B cell (primary cell): ENCODE results near the gene WDR70. TPM values are rescaled to one million over a fixed set of nuclear protein-coding genes. Genes with fewer than 3 reads are reported as not detected.

Source experiments
- ATAC-seq: fragments of 200-7000 bp; cut with Tn5 transposase; one replicate; pipeline ENCODE4 v1.10.0; 2021; ENCODE audit warnings: low read depth, mild to moderate bottlenecking, moderate number of reproducible peaks, moderate library complexity
- CTCF ChIA-PET: fragments of 350-600 bp; sonication (Branson Sonifier 250); formaldehyde crosslinking; loops from one replicate; lab custom pipeline; 2021; ENCODE audit warnings: antibody characterized with exemption, inconsistent platforms; lab: Charles Lee
- POLR2A ChIA-PET: fragments of 350-600 bp; sonication (Branson Sonifier 250); formaldehyde crosslinking; loops from one replicate; lab custom pipeline; 2021; ENCODE audit warnings: antibody characterized with exemption; lab: Charles Lee
- DNase-seq: peaks from one replicate; pipeline ENCODE4 v3.0.0; 2013
- H2AFZ ChIP-seq: 2 replicates; pipeline ENCODE4 v1.6.1; 2012; ENCODE audit warnings: mild to moderate bottlenecking, low read depth, low read length; ENCODE audit not compliant: insufficient read depth, poor library complexity, severe bottlenecking
- H3K27ac ChIP-seq, 2 donors: 1 replicate in 1 of 2; 2 replicates in 1 of 2; pipeline ENCODE4 v1.5.1; 2012 to 2013; ENCODE audit warnings: low read length in 2 of 2, mild to moderate bottlenecking in 2 of 2, moderate library complexity in 1 of 2
- H3K27me3 ChIP-seq, 4 experiments: fragments of 200-600 bp in 1 of 4; sonication (generic) in 1 of 4; replicated peaks in 1 of 4; 1 replicate in 2 of 4; 2 replicates in 2 of 4; pipeline versions ENCODE4 v1.6.1 to v1.7.0; 2013 to 2016; ENCODE audit warnings: low read length in 3 of 4, mild to moderate bottlenecking in 2 of 4, mixed read lengths in 1 of 4, moderate library complexity in 1 of 4; ENCODE audit not compliant: insufficient read depth in 4 of 4, control insufficient read depth in 3 of 4; ENCODE audit errors: control extremely low read depth in 1 of 4
- H3K36me3 ChIP-seq, 2 experiments: replicated peaks in 1 of 2; 1 replicate in 1 of 2; 2 replicates in 1 of 2; pipeline versions ENCODE4 v1.6.1 to v1.7.1; 2013; ENCODE audit warnings: low read length in 1 of 2; ENCODE audit not compliant: insufficient read depth in 2 of 2, control insufficient read depth in 1 of 2; ENCODE audit errors: control extremely low read depth in 1 of 2, extremely low read depth in 1 of 2
- H3K4me1 ChIP-seq, 2 donors: fragments of 200-600 bp in 1 of 2; sonication (generic) in 1 of 2; 1 replicate in 1 of 2; 2 replicates in 1 of 2; pipeline versions ENCODE4 v1.5.1 to v1.6.1; 2013 to 2017; ENCODE audit warnings: low read length in 2 of 2; ENCODE audit not compliant: control insufficient read depth in 2 of 2, insufficient read depth in 2 of 2
- H3K4me2 ChIP-seq: replicated peaks from 2 replicates; pipeline ENCODE3; 2012; ENCODE audit warnings: mild to moderate bottlenecking, low read depth, low read length; ENCODE audit not compliant: poor library complexity, severe bottlenecking
- H3K4me3 ChIP-seq, 5 experiments: fragments of 200-600 bp in 1 of 5; sonication (generic) in 1 of 5; 1 replicate in 3 of 5; 2 replicates in 2 of 5; pipeline versions ENCODE4 v1.5.1 to v1.7.0; 2011 to 2016; ENCODE audit warnings: low read length in 4 of 5, mild to moderate bottlenecking in 4 of 5, low read depth in 2 of 5, control low read depth in 1 of 5, moderate library complexity in 1 of 5; ENCODE audit not compliant: insufficient read depth in 1 of 5; ENCODE audit errors: control extremely low read depth in 1 of 5, extremely low read depth in 1 of 5
- H3K79me2 ChIP-seq: fragments of 200-600 bp; sonication (generic); one replicate; pipeline ENCODE4 v1.6.0; 2016; ENCODE audit warnings: low read length; ENCODE audit not compliant: control insufficient read depth, insufficient read depth
- H3K9ac ChIP-seq: fragments of 200-600 bp; sonication (generic); 2 replicates; pipeline ENCODE4 v1.6.1; 2017; ENCODE audit warnings: mild to moderate bottlenecking, low read length, moderate library complexity
- H3K9me3 ChIP-seq, 3 donors: one replicate each; pipeline versions ENCODE4 v1.6.1 to v1.7.1; 2013; ENCODE audit warnings: low read length in 2 of 3; ENCODE audit not compliant: control insufficient read depth in 2 of 3, insufficient read depth in 1 of 3; ENCODE audit errors: control extremely low read depth in 1 of 3
- H4K20me1 ChIP-seq: 2 replicates; pipeline ENCODE4 v1.6.0; 2012; ENCODE audit warnings: mild to moderate bottlenecking, low read length; ENCODE audit not compliant: insufficient read depth, control insufficient read depth, poor library complexity, severe bottlenecking
- H3K27ac Mint-ChIP-seq: one replicate; pipeline ENCODE4 v1.8.0; 2021; ENCODE audit warnings: mixed read lengths
- H3K27me3 Mint-ChIP-seq: one replicate; pipeline ENCODE4 v1.8.0; 2021; ENCODE audit warnings: mixed read lengths
- H3K4me1 Mint-ChIP-seq: one replicate; pipeline ENCODE4 v1.8.0; 2021; ENCODE audit warnings: mixed read lengths
- H3K4me3 Mint-ChIP-seq: one replicate; pipeline ENCODE4 v1.8.0; 2021; ENCODE audit warnings: mixed read lengths
- H3K9me3 Mint-ChIP-seq: one replicate; pipeline ENCODE4 v1.8.0; 2022; ENCODE audit warnings: mixed read lengths; ENCODE audit not compliant: insufficient read depth
- EZH2 ChIP-seq: IDR thresholded peaks from 2 replicates; pipeline ENCODE4 v1.6.1; 2012; ENCODE audit warnings: borderline replicate concordance, low read depth, mild to moderate bottlenecking, moderate library complexity, low read length; ENCODE audit not compliant: insufficient read depth, poor library complexity, severe bottlenecking
- WGBS: methylation state at CpG from one replicate; pipeline ENCODE4 v1.1.5; 2013; ENCODE audit warnings: missing lambda C conversion rate; ENCODE audit not compliant: insufficient coverage; 5-methylcytosine and 5-hydroxymethylcytosine counted together
- intact Hi-C: fragments of 100-400 bp; cut with micrococcal nuclease; formaldehyde crosslinking; loops from one replicate; pipeline ENCODE4 v1.10.0; 2022
- polyA plus RNA-seq: library from polyadenylated mRNA; depleted of rRNA; stranded (reverse); fragments of >200 nt; gene quantifications from 2 replicates; pipeline ENCODE4 v1.2.3, GENCODE V29; 2012
- total RNA-seq, 2 donors: library from RNA; stranded (reverse); fragments of 120-200 nt in 1 of 2; gene quantifications; 1 replicate in 1 of 2; 2 replicates in 1 of 2; pipeline versions ENCODE4 v1.2.3 to v1.2.4, GENCODE V29; 2013 to 2022
- TF ChIP-seq, protein P1 (sequence below): fragments of 200-600 bp; IDR thresholded peaks from one replicate; pipeline ENCODE4 v1.8.0; 2022; ENCODE audit warnings: antibody characterized with exemption, mild to moderate bottlenecking

WDR70 gene
- total and polyA plus RNA-seq, 2 donors (not counting 1 experiment from before 2014, with no cell fraction given), result 12.8 to 46.8 TPM

GRCh38 chr5:37660319-37660718, 281.2 kb downstream of the WDR70 start:
- Mint-ChIP-seq H3K9me3 (no peaks in the 10 kb centered on the region), H3K4me3 (no peak overlapping the region), H3K27me3 (no peaks in the 10 kb centered on the region), H3K27ac (no peak overlapping the region), H3K4me1 (peaks cover 4% of the 10 kb centered on the region)
- no peaks in the 10 kb centered on the region for H3K4me1 ChIP-seq
- DNase-seq (no peak), ATAC-seq (no peak)
- no peaks in the 10 kb centered on the region for H3K79me2 ChIP-seq
- ChIA-PET POLR2A (no interaction called here), CTCF (no interaction called here)
- H3K9me3 ChIP-seq, result peaks cover 0 to 5% (median 0%) of the 10 kb centered on the region in 3 donors
- H4K20me1 ChIP-seq, result no peaks in the 10 kb centered on the region
- H3K4me2 ChIP-seq, result no peak overlapping the region
- no peaks in the 10 kb centered on the region for H3K27me3 ChIP-seq
- H3K4me3 ChIP-seq, result no peak overlapping the region
- TF ChIP-seq, protein P1, sequence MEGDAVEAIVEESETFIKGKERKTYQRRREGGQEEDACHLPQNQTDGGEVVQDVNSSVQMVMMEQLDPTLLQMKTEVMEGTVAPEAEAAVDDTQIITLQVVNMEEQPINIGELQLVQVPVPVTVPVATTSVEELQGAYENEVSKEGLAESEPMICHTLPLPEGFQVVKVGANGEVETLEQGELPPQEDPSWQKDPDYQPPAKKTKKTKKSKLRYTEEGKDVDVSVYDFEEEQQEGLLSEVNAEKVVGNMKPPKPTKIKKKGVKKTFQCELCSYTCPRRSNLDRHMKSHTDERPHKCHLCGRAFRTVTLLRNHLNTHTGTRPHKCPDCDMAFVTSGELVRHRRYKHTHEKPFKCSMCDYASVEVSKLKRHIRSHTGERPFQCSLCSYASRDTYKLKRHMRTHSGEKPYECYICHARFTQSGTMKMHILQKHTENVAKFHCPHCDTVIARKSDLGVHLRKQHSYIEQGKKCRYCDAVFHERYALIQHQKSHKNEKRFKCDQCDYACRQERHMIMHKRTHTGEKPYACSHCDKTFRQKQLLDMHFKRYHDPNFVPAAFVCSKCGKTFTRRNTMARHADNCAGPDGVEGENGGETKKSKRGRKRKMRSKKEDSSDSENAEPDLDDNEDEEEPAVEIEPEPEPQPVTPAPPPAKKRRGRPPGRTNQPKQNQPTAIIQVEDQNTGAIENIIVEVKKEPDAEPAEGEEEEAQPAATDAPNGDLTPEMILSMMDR, result no peak
- no peak for TF ChIP-seq EZH2
- intact Hi-C loops, result no loop called here
- no peak overlapping the region for H3K27ac ChIP-seq
- H3K36me3 ChIP-seq, result no peaks in the 10 kb centered on the region
- H2AFZ ChIP-seq, result no peak overlapping the region
- no peak overlapping the region for H3K9ac ChIP-seq

DNA sequence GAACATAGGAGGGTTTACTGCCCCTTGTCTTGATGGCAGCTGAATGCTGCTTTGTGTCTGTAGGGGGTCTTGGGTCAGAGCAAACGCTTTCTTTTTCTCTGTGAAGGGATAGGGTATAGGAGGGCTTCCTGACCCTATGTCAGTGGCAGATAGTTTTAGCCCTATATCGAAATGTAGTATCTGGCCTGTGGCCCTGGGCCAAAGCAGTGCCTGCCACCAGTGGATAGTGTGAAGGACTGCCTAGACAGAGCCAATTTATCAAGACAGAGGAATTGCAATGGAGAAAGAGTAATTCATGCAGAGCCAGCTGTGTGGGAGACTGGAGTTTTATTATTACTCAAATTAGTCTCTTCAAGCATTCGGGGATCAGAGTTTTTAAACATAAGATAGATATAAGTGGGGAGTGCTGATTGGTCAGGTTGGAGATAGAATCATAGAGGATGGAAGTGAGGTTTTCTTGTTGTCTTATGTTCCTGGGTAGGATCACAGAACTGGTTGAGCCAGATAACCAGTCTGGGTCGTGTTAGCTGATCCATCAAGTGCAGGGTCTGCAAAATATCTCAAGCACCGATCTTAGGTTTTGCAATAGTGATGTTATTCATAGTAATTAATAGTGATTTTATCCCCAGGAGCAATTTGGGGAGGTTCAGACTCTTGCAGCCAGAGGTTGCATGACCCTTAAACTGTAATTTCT, 282.3 kb downstream of the WDR70 start:
- Histone ChIP-seq H3K79me2 (no peaks in the 10 kb centered on the region), H3K27me3 (no peaks in the 10 kb centered on the region), H4K20me1 (no peaks in the 10 kb centered on the region), H3K36me3 (no peaks in the 10 kb centered on the region), H3K27ac (no peak overlapping the region), H3K4me3 (no peak overlapping the region), H3K4me1 (no peaks in the 10 kb centered on the region), H3K9ac (no peak overlapping the region), H3K4me2 (no peak overlapping the region), H2AFZ (no peak overlapping the region), H3K9me3 (peaks cover 0 to under 1% (median 0%) of the 10 kb centered on the region in 3 donors)
- intact Hi-C loops, result no loop called here
- 91% methylated on average over 5 of the region's 5 CpGs for WGBS
- POLR2A ChIA-PET, result no interaction called here
- DNase-seq (no peak), ATAC-seq (no peak)
- no peak for TF ChIP-seq EZH2
- H3K4me3 Mint-ChIP-seq, result no peak overlapping the region
- H3K27ac Mint-ChIP-seq, result no peak overlapping the region
- H3K9me3 Mint-ChIP-seq, result no peaks in the 10 kb centered on the region
- CTCF ChIA-PET, result no interaction called here
- H3K27me3 Mint-ChIP-seq, result no peaks in the 10 kb centered on the region
- peaks cover 4% of the 10 kb centered on the region for H3K4me1 Mint-ChIP-seq
